Neural progenitor cell (in vitro differentiated cells): ENCODE results near the gene TMEM50B. TPM values are rescaled to one million over a fixed set of nuclear protein-coding genes. Genes with fewer than 3 reads are reported as not detected.

Experiments
- DNase-seq: peaks from one replicate; pipeline ENCODE4 v3.0.0-alpha.2; 2016; ENCODE audit warnings: low spot score
- H2AFZ ChIP-seq: fragments of 200-600 bp; sonication (generic); replicated peaks from 2 replicates; pipeline ENCODE4 v1.6.1; 2016; ENCODE audit warnings: antibody characterized with exemption
- H3F3A ChIP-seq: fragments of 200-600 bp; sonication (generic); 2 replicates; pipeline ENCODE4 v1.6.1; 2016; ENCODE audit warnings: antibody characterized with exemption, low read depth
- H3K27ac ChIP-seq: fragments of 200-600 bp; sonication (generic); 2 replicates; pipeline ENCODE4 v1.5.1; 2016; ENCODE audit warnings: mild to moderate bottlenecking
- H3K27me3 ChIP-seq: fragments of 200-600 bp; sonication (generic); 2 replicates; pipeline ENCODE4 v1.6.1; 2016; ENCODE audit warnings: mild to moderate bottlenecking, moderate library complexity
- H3K36me3 ChIP-seq: fragments of 200-600 bp; sonication (generic); 2 replicates; pipeline ENCODE4 v1.5.1; 2016
- H3K4me1 ChIP-seq: fragments of 200-600 bp; sonication (generic); 2 replicates; pipeline ENCODE4 v1.6.1; 2016; ENCODE audit warnings: mixed run types
- H3K4me2 ChIP-seq: fragments of 200-600 bp; sonication (generic); 2 replicates; pipeline ENCODE4 v1.6.1; 2016
- H3K4me3 ChIP-seq: fragments of 200-600 bp; sonication (generic); 2 replicates; pipeline ENCODE4 v1.5.1; 2016
- H3K79me2 ChIP-seq: fragments of 200-600 bp; sonication (generic); 2 replicates; pipeline ENCODE4 v1.6.1; 2016; ENCODE audit warnings: low read depth
- H3K9ac ChIP-seq: fragments of 200-600 bp; sonication (generic); 2 replicates; pipeline ENCODE4 v1.6.1; 2016
- H3K9me3 ChIP-seq: fragments of 200-600 bp; sonication (generic); 2 replicates; pipeline ENCODE4 v1.5.1; 2016; ENCODE audit warnings: low read depth
- H4K20me1 ChIP-seq: fragments of 200-600 bp; sonication (generic); 2 replicates; pipeline ENCODE4 v1.6.1; 2016; ENCODE audit warnings: low read depth
- H3K27ac Mint-ChIP-seq: 3 replicates; pipeline ENCODE4 v1.8.0; 2021; ENCODE audit warnings: mixed read lengths
- H3K27me3 Mint-ChIP-seq: 2 replicates; pipeline ENCODE4 v1.8.0; 2022; ENCODE audit warnings: low read depth, mild to moderate bottlenecking, inconsistent platforms, moderate library complexity, mixed read lengths; ENCODE audit not compliant: insufficient read depth
- H3K36me3 Mint-ChIP-seq: 3 replicates; pipeline ENCODE4 v1.8.0; 2021; ENCODE audit warnings: mixed read lengths
- H3K4me1 Mint-ChIP-seq: 3 replicates; pipeline ENCODE4 v1.8.0; 2021; ENCODE audit warnings: mixed read lengths
- H3K4me3 Mint-ChIP-seq: 3 replicates; pipeline ENCODE4 v1.8.0; 2021; ENCODE audit warnings: mild to moderate bottlenecking, moderate library complexity, mixed read lengths
- H3K9me3 Mint-ChIP-seq: 3 replicates; pipeline ENCODE4 v1.8.0; 2020; ENCODE audit warnings: mixed read lengths
- CTCF ChIP-seq: fragments of 200-600 bp; sonication (generic); IDR thresholded peaks from 2 replicates; pipeline ENCODE4 v1.5.1; 2017; ENCODE audit warnings: antibody characterized with exemption, mild to moderate bottlenecking
- EZH2 ChIP-seq: fragments of 200-600 bp; sonication (generic); IDR thresholded peaks from 2 replicates; pipeline ENCODE4 v1.6.1; 2017; ENCODE audit warnings: antibody characterized with exemption, mild to moderate bottlenecking, moderate library complexity
- EZH2phosphoT487 ChIP-seq: fragments of 200-600 bp; sonication (generic); IDR thresholded peaks from 2 replicates; pipeline ENCODE4 v1.6.1; 2017; ENCODE audit warnings: antibody characterized with exemption
- total RNA-seq: library from RNA; depleted of rRNA; stranded (reverse); fragments of >200 nt; gene quantifications from 2 replicates; pipeline ENCODE4 v1.2.3, GENCODE V29; 2015; ENCODE audit warnings: low replicate concordance

The TMEM50B gene
- total RNA-seq, 1 donor from 2014 or later = 31.5 TPM

GRCh38 chr21:33488936-33489335 is 9.2 kb upstream of the TMEM50B start:
- Mint-ChIP-seq H3K9me3 (no peaks in the 10 kb centered on the region), H3K4me1 (peaks cover 11% of the 10 kb centered on the region), H3K27me3 (peaks cover 7% of the 10 kb centered on the region), H3K4me3 (peak overlapping the region; percentile 3), H3K27ac (no peak overlapping the region), H3K36me3 (no peaks in the 10 kb centered on the region)
- Histone ChIP-seq H3K27ac (no peak overlapping the region), H3K79me2 (no peaks in the 10 kb centered on the region), H3K4me2 (no peak overlapping the region), H3K36me3 (no peaks in the 10 kb centered on the region), H3K4me3 (no peak overlapping the region), H3K4me1 (no peaks in the 10 kb centered on the region), H3K9ac (no peak overlapping the region), H3K27me3 (no peaks in the 10 kb centered on the region), H3F3A (no peaks in the 10 kb centered on the region), H3K9me3 (no peaks in the 10 kb centered on the region), H2AFZ (no peak overlapping the region), H4K20me1 (no peaks in the 10 kb centered on the region)
- no peak for TF ChIP-seq EZH2
- TF ChIP-seq EZH2phosphoT487 = no peak
- no peak for TF ChIP-seq CTCF
- DNase-seq = no peak

- Mint-ChIP-seq H3K27me3 (peaks cover 7% of the 10 kb centered on the region), H3K27ac (no peak overlapping the region), H3K36me3 (no peaks in the 10 kb centered on the region), H3K4me1 (peaks cover 11% of the 10 kb centered on the region), H3K9me3 (no peaks in the 10 kb centered on the region), H3K4me3 (no peak overlapping the region)
- Histone ChIP-seq H3F3A (no peaks in the 10 kb centered on the region), H3K4me2 (no peak overlapping the region), H4K20me1 (no peaks in the 10 kb centered on the region), H3K4me1 (no peaks in the 10 kb centered on the region), H3K4me3 (no peak overlapping the region), H3K36me3 (no peaks in the 10 kb centered on the region), H3K27me3 (no peaks in the 10 kb centered on the region), H3K9ac (no peak overlapping the region), H3K27ac (no peak overlapping the region), H2AFZ (no peak overlapping the region), H3K9me3 (no peaks in the 10 kb centered on the region), H3K79me2 (no peaks in the 10 kb centered on the region)
- TF ChIP-seq EZH2phosphoT487 (no peak), EZH2 (no peak), CTCF (no peak)
- DNase-seq = no peak
Observed at GRCh38 chr21:33487996-33488395, 8.2 kb upstream of the TMEM50B start.

- peaks cover 11% of the 10 kb centered on the region for H4K20me1 ChIP-seq
- H3K4me2 ChIP-seq = no peak overlapping the region
- H2AFZ ChIP-seq = no peak overlapping the region
- H3K4me1 ChIP-seq = peaks cover 9% of the 10 kb centered on the region
- Mint-ChIP-seq H3K4me1 (peaks cover 16% of the 10 kb centered on the region), H3K9me3 (no peaks in the 10 kb centered on the region), H3K27me3 (peaks cover 11% of the 10 kb centered on the region), H3K36me3 (no peaks in the 10 kb centered on the region), H3K27ac (no peak overlapping the region), H3K4me3 (peak overlapping the region; percentile 95)
- no peak overlapping the region for H3K27ac ChIP-seq
- H3K79me2 ChIP-seq = peaks cover 18% of the 10 kb centered on the region
- TF ChIP-seq CTCF = no peak
- no peak for TF ChIP-seq EZH2
- no peak for TF ChIP-seq EZH2phosphoT487
- no peak for DNase-seq
- no peak overlapping the region for H3K9ac ChIP-seq
- no peak overlapping the region for H3K4me3 ChIP-seq
- H3K27me3 ChIP-seq = peaks cover 5% of the 10 kb centered on the region
- peaks cover 30% of the 10 kb centered on the region for H3F3A ChIP-seq
- no peaks in the 10 kb centered on the region for H3K36me3 ChIP-seq
- no peaks in the 10 kb centered on the region for H3K9me3 ChIP-seq
Observed at GRCh38 chr21:33481314-33481943, 1.7 kb upstream of the TMEM50B start.
